Ishikawa (cell line): ENCODE measurements around the gene OR5H2.

Source experiments
- CEBPB ChIP-seq: IDR thresholded peaks from 2 replicates; pipeline ENCODE4 v1.6.1; 2012
- CREB1 ChIP-seq: IDR thresholded peaks from 2 replicates; pipeline ENCODE4 v1.6.1; 2012; ENCODE audit warnings: low read depth
- EGR1 ChIP-seq: IDR thresholded peaks from 2 replicates; pipeline ENCODE4 v1.6.1; 2012
- EP300 ChIP-seq: IDR thresholded peaks from 2 replicates; pipeline ENCODE4 v1.6.1; 2012; ENCODE audit warnings: borderline replicate concordance
- ZBTB7A ChIP-seq: IDR thresholded peaks from 2 replicates; pipeline ENCODE4 v1.6.1; 2012; ENCODE audit warnings: low read depth

- TF ChIP-seq ZBTB7A (no peak), CREB1 (no peak), EP300 (no peak), EGR1 (no peak), CEBPB (no peak)
These were observed 7.4 kb upstream of the OR5H2 start for GRCh38 chr3:98274914-98275313.
